ENCODE data around the gene SNRPA1. TPM values are rescaled to one million over a fixed set of nuclear protein-coding genes. Genes with fewer than 3 reads are reported as not detected.

SNRPA1 gene
- total and polyA plus RNA-seq, 4 donors, result 37.6 to 54.1 (median 47.8) TPM

DNA sequence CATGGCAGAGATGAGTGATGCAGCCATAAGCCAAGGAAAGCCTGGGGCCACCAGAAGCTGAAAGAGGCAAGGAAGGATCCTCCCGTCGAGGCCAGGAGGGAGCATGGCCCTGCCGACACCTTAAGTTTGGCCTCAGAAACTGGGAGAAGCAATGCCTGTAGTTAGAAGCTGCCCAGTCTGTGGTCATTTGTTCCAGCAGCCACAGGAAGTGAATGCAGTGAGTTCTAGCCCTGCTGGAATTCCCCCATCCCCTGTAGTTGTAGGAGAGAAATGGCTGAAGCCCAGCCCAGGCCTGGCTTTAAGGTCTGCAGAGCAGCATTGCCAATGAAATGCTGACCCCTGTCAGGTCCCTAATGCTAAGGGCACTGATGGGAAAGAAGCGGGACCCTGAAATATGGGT lies 31.0 kb downstream of the SNRPA1 start:
- H3K27me3 ChIP-seq (ENCODE audit: control insufficient read depth in 1 of 2, insufficient read depth in 2 of 2, low read length in 1 of 2), result no peaks in the 10 kb centered on the region
- ATAC-seq (ENCODE audit: low FRiP score) (no peak), DNase-seq (peak in 1 of 2 donors; percentile 41)
- no peaks in the 10 kb centered on the region for H3K9me3 ChIP-seq (ENCODE audit: control insufficient read depth, low read length)
- 93 to 97% methylated on average over 4 of the region's 4 CpGs for WGBS, 2 donors
- intact Hi-C loops (cut with DNase I), result no loop called here
- H3K4me3 ChIP-seq (ENCODE audit: low read length in 2 of 2), result no peak overlapping the region
- H3K36me3 ChIP-seq (ENCODE audit: control insufficient read depth in 1 of 2, insufficient read depth in 2 of 2, low read length in 1 of 2), result no peaks in the 10 kb centered on the region
- H3K4me1 ChIP-seq (ENCODE audit: control insufficient read depth in 1 of 2, insufficient read depth in 2 of 2, low read length in 2 of 2), result no peaks in the 10 kb centered on the region
- H3K27ac ChIP-seq (ENCODE audit: low read depth in 1 of 2, low read length in 2 of 2), result no peak overlapping the region

DNA sequence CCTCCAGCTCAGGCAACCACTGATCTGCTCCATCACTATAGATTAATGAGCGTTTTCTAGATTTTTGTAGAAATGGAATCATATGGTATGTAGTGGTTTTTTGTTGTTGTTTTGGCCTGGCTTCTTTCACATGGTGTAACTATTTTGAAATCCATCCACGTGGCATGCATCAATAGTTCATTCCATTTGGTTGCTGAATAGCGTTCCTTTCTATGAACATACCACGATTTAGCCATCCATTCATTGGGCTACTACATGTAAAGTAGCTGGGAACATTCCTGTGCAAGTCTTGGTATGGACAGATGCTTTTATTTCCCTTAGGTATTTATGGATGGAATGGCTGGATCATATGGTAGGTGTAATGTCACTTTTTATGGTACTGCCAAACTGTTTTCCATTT lies 32.5 kb downstream of the SNRPA1 start:
- Histone ChIP-seq H3K27ac (ENCODE audit: low read depth in 1 of 2, low read length in 2 of 2) (no peak overlapping the region), H3K9me3 (ENCODE audit: control insufficient read depth, low read length) (no peaks in the 10 kb centered on the region), H3K4me1 (ENCODE audit: control insufficient read depth in 1 of 2, insufficient read depth in 2 of 2, low read length in 2 of 2) (no peaks in the 10 kb centered on the region), H3K36me3 (ENCODE audit: control insufficient read depth in 1 of 2, insufficient read depth in 2 of 2, low read length in 1 of 2) (no peaks in the 10 kb centered on the region), H3K27me3 (ENCODE audit: control insufficient read depth in 1 of 2, insufficient read depth in 2 of 2, low read length in 1 of 2) (no peaks in the 10 kb centered on the region), H3K4me3 (ENCODE audit: low read length in 2 of 2) (no peak overlapping the region)
- DNase-seq (no peak), ATAC-seq (ENCODE audit: low FRiP score) (no peak)
- WGBS, 2 donors, result 81 to 86% methylated on average over 4 of the region's 4 CpGs
- intact Hi-C loops (cut with DNase I), result no loop called here

DNA sequence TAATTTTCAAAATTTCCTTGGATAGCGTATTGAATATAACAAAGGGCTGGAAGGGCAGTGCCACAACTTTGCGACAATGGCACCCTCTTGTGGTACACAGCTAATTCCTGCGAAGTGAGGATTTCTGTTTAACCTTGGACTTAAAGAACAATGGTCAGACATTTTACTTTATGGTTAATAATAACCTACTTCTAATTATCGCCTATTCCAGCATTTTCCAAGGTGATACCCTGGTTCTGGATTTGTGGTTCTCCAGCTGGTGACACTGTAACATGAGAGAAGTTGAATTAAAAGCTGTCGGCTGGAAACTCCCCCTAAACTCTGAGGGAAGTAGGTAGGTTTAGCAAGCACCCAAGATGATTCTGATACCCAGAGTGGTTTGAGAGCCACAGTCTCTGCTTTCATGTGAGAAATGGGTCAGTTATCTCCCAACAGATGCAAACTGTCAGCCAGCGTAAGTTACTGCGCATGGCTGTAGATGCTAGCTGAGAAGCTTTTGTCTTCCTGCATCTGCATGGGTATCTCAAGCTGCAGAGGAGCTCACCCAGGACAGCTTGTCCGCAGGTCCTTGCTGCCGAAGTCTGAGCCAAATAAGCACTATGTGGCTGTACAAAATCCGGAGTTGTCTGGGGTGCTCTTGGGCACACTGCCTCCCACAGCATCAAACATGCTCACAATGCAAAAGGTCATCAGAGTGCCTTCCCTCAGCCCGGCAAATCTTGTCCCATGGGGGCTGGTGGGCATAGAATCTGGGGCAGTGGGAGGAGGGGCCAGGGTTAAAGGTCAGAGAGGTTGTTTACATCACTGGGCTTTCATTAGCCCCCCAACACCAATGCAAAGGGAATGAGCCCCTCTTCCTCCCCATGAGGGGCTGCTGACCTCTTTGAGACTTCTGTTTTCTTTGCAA lies 36.6 kb downstream of the SNRPA1 start:
- Histone ChIP-seq H3K9me3 (ENCODE audit: control insufficient read depth, low read length) (no peaks in the 10 kb centered on the region), H3K36me3 (ENCODE audit: control insufficient read depth in 1 of 2, insufficient read depth in 2 of 2, low read length in 1 of 2) (no peaks in the 10 kb centered on the region), H3K4me3 (ENCODE audit: low read length in 2 of 2) (no peak overlapping the region), H3K4me1 (ENCODE audit: control insufficient read depth in 1 of 2, insufficient read depth in 2 of 2, low read length in 2 of 2) (no peaks in the 10 kb centered on the region), H3K27me3 (ENCODE audit: control insufficient read depth in 1 of 2, insufficient read depth in 2 of 2, low read length in 1 of 2) (no peaks in the 10 kb centered on the region), H3K27ac (ENCODE audit: low read depth in 1 of 2, low read length in 2 of 2) (no peak overlapping the region)
- DNase-seq (peak; percentile 72 to 79), ATAC-seq (ENCODE audit: low FRiP score) (peak; percentile 88)
- WGBS, 2 donors, result 22 to 23% methylated on average over 11 of the region's 11 CpGs
- intact Hi-C loops (cut with DNase I), result loop anchor here (1.0 to 10.0 kb wide), 5 partner anchors 170 to 344 kb away; partner anchors contain the start of gene LRRK1 (in 1 of the 2)

DNA sequence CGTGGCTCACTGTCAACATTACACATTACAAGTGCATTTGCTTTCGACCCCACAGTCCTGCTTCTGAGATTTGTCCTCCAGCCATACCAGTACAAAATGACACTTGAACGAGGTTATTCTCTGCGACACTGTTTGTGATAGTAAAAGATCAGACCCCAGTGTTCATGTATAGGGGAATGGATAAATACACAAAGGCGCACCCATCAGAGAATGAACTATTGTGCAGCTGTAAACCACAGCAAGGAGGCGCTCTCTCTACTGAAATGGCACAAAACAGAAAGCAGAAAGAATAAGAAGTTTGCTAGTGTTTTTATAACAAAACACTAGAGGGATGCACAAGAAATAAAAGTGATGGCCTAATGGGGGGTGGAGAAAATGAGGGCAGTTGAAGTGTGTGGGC lies 38.3 kb downstream of the SNRPA1 start:
- Histone ChIP-seq H3K27ac (ENCODE audit: low read depth in 1 of 2, low read length in 2 of 2) (no peak overlapping the region), H3K4me1 (ENCODE audit: control insufficient read depth in 1 of 2, insufficient read depth in 2 of 2, low read length in 2 of 2) (no peaks in the 10 kb centered on the region), H3K36me3 (ENCODE audit: control insufficient read depth in 1 of 2, insufficient read depth in 2 of 2, low read length in 1 of 2) (no peaks in the 10 kb centered on the region), H3K9me3 (ENCODE audit: control insufficient read depth, low read length) (no peaks in the 10 kb centered on the region), H3K27me3 (ENCODE audit: control insufficient read depth in 1 of 2, insufficient read depth in 2 of 2, low read length in 1 of 2) (no peaks in the 10 kb centered on the region), H3K4me3 (ENCODE audit: low read length in 2 of 2) (no peak overlapping the region)
- WGBS, 2 donors, result 91% methylated on average over 6 of the region's 6 CpGs
- intact Hi-C loops (cut with DNase I), result loop anchor here in 1 of 2 donors (10.0 kb wide), 1 partner anchor 342 kb away; the partner anchor contains the start of gene LRRK1
- ATAC-seq (ENCODE audit: low FRiP score), result no peak
- DNase-seq, result no peak

DNA sequence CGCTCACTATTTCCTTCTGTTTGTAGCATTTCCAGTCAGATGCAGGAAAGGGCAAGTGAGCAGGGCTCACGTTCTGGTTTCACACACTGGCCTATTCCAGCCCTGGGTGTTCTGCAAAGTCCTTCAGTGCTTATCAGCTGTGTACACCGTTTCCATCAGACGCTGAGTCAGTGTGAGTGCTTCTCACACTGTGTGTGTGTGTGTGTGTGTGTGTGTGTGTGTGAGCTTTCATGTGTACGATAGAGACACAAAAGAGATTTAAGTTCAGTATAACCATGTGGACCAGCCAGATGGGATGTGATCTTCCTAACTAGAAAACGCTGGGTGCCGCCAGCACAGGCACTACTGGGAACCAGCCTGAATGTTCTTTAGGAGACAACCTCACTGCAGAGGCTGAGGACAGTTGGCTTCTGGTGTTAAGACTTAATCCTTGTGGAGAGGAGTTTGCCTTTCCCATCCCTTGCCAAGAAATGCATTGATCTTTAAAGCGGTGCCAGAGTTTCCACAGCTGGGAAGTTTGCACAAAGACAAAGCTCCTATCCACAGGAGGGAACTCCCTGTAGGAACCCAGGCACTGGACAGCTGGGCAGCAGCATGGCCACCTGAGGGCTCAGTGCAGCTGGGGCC lies 39.3 kb downstream of the SNRPA1 start:
- DNase-seq (no peak), ATAC-seq (ENCODE audit: low FRiP score) (no peak)
- H3K27me3 ChIP-seq (ENCODE audit: control insufficient read depth in 1 of 2, insufficient read depth in 2 of 2, low read length in 1 of 2), result no peaks in the 10 kb centered on the region
- H3K36me3 ChIP-seq (ENCODE audit: control insufficient read depth in 1 of 2, insufficient read depth in 2 of 2, low read length in 1 of 2), result no peaks in the 10 kb centered on the region
- 60 to 68% methylated on average over 8 of the region's 8 CpGs for WGBS, 2 donors
- no peaks in the 10 kb centered on the region for H3K9me3 ChIP-seq (ENCODE audit: control insufficient read depth, low read length)
- H3K4me1 ChIP-seq (ENCODE audit: control insufficient read depth in 1 of 2, insufficient read depth in 2 of 2, low read length in 2 of 2), result no peaks in the 10 kb centered on the region
- no peak overlapping the region for H3K4me3 ChIP-seq (ENCODE audit: low read length in 2 of 2)
- H3K27ac ChIP-seq (ENCODE audit: low read depth in 1 of 2, low read length in 2 of 2), result no peak overlapping the region
- intact Hi-C loops (cut with DNase I), result loop anchor here in 1 of 2 donors (10.0 kb wide), 1 partner anchor 341 kb away; the partner anchor contains the start of gene LRRK1

DNA sequence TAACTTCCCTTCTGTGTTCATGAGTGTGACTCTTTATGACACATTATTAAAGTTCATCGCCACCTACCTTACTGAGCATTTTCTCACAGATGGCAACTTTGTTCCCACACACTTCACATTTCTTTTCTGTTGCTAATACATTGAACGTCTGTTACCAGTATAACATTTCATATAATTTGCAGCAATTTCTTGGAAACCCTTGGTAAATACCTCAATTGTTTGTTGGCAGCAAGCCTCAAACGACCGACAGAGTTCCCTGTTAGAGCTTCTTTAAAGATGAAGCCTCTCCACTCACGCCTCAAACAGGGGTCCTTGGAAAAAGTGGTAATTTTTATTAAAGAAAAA lies 40.0 kb downstream of the SNRPA1 start:
- Histone ChIP-seq H3K9me3 (ENCODE audit: control insufficient read depth, low read length) (no peaks in the 10 kb centered on the region), H3K27ac (ENCODE audit: low read depth in 1 of 2, low read length in 2 of 2) (no peak overlapping the region), H3K27me3 (ENCODE audit: control insufficient read depth in 1 of 2, insufficient read depth in 2 of 2, low read length in 1 of 2) (no peaks in the 10 kb centered on the region), H3K4me3 (ENCODE audit: low read length in 2 of 2) (no peak overlapping the region), H3K4me1 (ENCODE audit: control insufficient read depth in 1 of 2, insufficient read depth in 2 of 2, low read length in 2 of 2) (no peaks in the 10 kb centered on the region), H3K36me3 (ENCODE audit: control insufficient read depth in 1 of 2, insufficient read depth in 2 of 2, low read length in 1 of 2) (no peaks in the 10 kb centered on the region)
- no peak for DNase-seq
- no peak for ATAC-seq (ENCODE audit: low FRiP score)
- 77 to 82% methylated on average over 5 of the region's 5 CpGs for WGBS, 2 donors
- intact Hi-C loops (cut with DNase I), result loop anchor here in 1 of 2 donors (10.0 kb wide), 1 partner anchor 340 kb away; the partner anchor contains the start of gene LRRK1

DNA sequence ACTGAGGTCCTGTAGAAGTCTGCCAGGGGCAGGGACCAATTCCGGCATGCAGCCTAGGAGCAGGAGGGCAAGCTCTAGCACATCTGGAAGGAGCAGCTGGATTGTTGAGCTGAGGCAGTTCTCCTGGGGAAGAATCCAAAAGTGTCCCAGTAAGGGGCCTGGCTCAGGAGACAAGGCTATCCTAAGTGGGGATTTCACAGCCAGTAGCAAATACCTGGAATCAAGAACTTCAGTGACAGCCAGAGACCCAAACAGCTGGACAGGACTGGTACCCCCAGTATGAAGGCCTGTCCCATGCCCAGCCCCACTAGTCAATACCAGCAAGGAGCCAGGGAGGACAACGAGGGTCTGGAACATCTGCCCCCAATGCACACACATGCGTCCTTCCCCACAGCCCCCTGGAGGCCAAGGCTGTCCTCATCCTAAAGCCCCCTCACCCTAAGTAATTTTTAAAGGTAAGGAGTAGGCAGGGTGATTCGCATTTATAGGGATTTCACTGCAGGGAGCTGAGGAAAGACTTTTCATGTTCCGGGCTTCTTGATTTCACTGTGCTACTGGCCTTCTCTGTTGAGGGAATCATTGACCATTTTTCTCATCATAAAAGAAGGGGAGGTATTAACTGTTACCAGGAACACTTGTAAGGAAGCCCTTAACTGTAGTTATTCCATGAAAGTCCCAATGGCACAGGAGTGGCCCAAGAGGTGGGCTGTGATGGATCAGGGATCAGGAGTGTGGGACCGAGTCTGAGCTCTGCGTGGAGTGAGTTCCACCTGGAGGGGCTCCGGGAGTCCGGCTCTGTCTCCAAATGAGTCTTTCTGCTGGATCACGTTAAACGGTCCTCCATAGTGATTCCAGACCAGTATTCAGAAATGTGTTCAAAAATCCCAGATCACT lies 40.6 kb downstream of the SNRPA1 start:
- ATAC-seq (ENCODE audit: low FRiP score) (no peak), DNase-seq (no peak)
- intact Hi-C loops (cut with DNase I), result loop anchor here (5.0 to 10.0 kb wide), 4 partner anchors 57 to 340 kb away; partner anchors contain the start of gene LRRK1 (in 1 of the 2)
- Histone ChIP-seq H3K36me3 (ENCODE audit: control insufficient read depth in 1 of 2, insufficient read depth in 2 of 2, low read length in 1 of 2) (no peaks in the 10 kb centered on the region), H3K4me1 (ENCODE audit: control insufficient read depth in 1 of 2, insufficient read depth in 2 of 2, low read length in 2 of 2) (peaks cover 0 to 2% of the 10 kb centered on the region in 2 donors), H3K27me3 (ENCODE audit: control insufficient read depth in 1 of 2, insufficient read depth in 2 of 2, low read length in 1 of 2) (no peaks in the 10 kb centered on the region), H3K27ac (ENCODE audit: low read depth in 1 of 2, low read length in 2 of 2) (no peak overlapping the region), H3K4me3 (ENCODE audit: low read length in 2 of 2) (no peak overlapping the region), H3K9me3 (ENCODE audit: control insufficient read depth, low read length) (no peaks in the 10 kb centered on the region)
- 91 to 94% methylated on average over 11 of the region's 11 CpGs for WGBS, 2 donors

DNA sequence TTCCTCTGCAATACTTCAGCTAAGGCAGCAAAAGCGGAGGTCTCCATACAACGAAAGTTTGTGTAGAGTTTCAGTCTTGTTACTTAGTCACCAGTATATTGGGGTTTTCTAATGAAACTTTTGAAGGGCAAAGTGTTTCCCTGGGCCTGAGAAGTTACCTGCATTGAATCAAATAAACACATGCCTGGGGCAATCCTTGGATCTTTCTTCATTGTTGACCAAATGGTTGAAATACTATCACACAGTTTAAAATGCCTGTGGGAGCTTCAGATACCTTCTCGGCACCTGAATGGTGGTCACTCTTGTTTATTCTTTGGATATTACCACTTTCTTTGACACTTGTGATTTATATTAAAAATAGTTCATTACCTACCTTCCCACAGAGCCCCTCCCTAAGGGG lies 42.2 kb downstream of the SNRPA1 start:
- H3K4me3 ChIP-seq (ENCODE audit: low read length in 2 of 2), result peak overlapping the region; percentile 65 to 70
- H3K36me3 ChIP-seq (ENCODE audit: control insufficient read depth in 1 of 2, insufficient read depth in 2 of 2, low read length in 1 of 2), result no peaks in the 10 kb centered on the region
- WGBS, 2 donors, result 17 to 20% methylated on average over 3 of the region's 3 CpGs
- peak overlapping the region in 1 of 2 donors; percentile 73 for H3K27ac ChIP-seq (ENCODE audit: low read depth in 1 of 2, low read length in 2 of 2)
- ATAC-seq (ENCODE audit: low FRiP score), result no peak
- peaks cover 0 to 2% of the 10 kb centered on the region in 2 donors for H3K4me1 ChIP-seq (ENCODE audit: control insufficient read depth in 1 of 2, insufficient read depth in 2 of 2, low read length in 2 of 2)
- H3K27me3 ChIP-seq (ENCODE audit: control insufficient read depth in 1 of 2, insufficient read depth in 2 of 2, low read length in 1 of 2), result no peaks in the 10 kb centered on the region
- no peak for DNase-seq
- intact Hi-C loops (cut with DNase I), result loop anchor here (1.0 to 10.0 kb wide), 5 partner anchors 56 to 338 kb away; partner anchors contain the start of gene LRRK1 (in 1 of the 2)
- H3K9me3 ChIP-seq (ENCODE audit: control insufficient read depth, low read length), result no peaks in the 10 kb centered on the region

All from aorta (tissue), 5 donors.